H1 (cell line): ENCODE measurements around the gene GMFB. TPM values are rescaled to one million over a fixed set of nuclear protein-coding genes. Genes with fewer than 3 reads are reported as not detected.

ENCODE experiments used
- CTCF ChIA-PET: fragments of 300-600 bp; sonication (Branson Sonifier 250); formaldehyde crosslinking; loops from one replicate; lab custom pipeline; 2021; ENCODE audit not compliant: partially characterized antibody; lab: Charles Lee
- POLR2A ChIA-PET: fragments of 300-600 bp; sonication (Branson Sonifier 250); formaldehyde crosslinking; loops from one replicate; lab custom pipeline; 2021; ENCODE audit warnings: inconsistent platforms; ENCODE audit not compliant: partially characterized antibody; lab: Charles Lee
- DNase-seq, 2 experiments: peaks; one replicate each; pipeline versions ENCODE4 v3.0.0 to v3.0.0-alpha.2; 2010 to 2022; ENCODE audit warnings: low spot score in 2 of 2, low read depth in 1 of 2, mixed read lengths in 1 of 2
- FAIRE-seq: peaks from 2 replicates; lab custom pipeline; 2011; peaks lifted over from hg19 to GRCh38; lab: Jason Lieb, UNC
- H2AFZ ChIP-seq: 2 replicates; pipeline ENCODE4 v1.8.1; 2012; ENCODE audit warnings: low read length, inconsistent platforms
- H2AK5ac ChIP-seq: 2 replicates; pipeline ENCODE4 v1.6.1; 2013; ENCODE audit warnings: low read depth, low read length
- H2BK120ac ChIP-seq: replicated peaks from 2 replicates; pipeline ENCODE3; 2013; ENCODE audit warnings: low read depth, low read length, inconsistent platforms
- H2BK12ac ChIP-seq: 2 replicates; pipeline ENCODE4 v1.6.1; 2013; ENCODE audit warnings: low read depth, low read length
- H2BK15ac ChIP-seq: 2 replicates; pipeline ENCODE4 v1.6.1; 2013; ENCODE audit warnings: low read length
- H2BK20ac ChIP-seq: 2 replicates; pipeline ENCODE4 v1.6.1; 2013; ENCODE audit warnings: low read length
- H2BK5ac ChIP-seq: 2 replicates; pipeline ENCODE4 v1.6.1; 2013; ENCODE audit warnings: low read depth, low read length
- H3K14ac ChIP-seq: 2 replicates; pipeline ENCODE4 v1.6.1; 2013; ENCODE audit warnings: inconsistent platforms; ENCODE audit not compliant: insufficient read length
- H3K18ac ChIP-seq: 2 replicates; pipeline ENCODE4 v1.6.1; 2013; ENCODE audit warnings: low read length; ENCODE audit errors: extremely low read depth
- H3K23ac ChIP-seq: 2 replicates; pipeline ENCODE4 v1.6.1; 2013; ENCODE audit warnings: inconsistent platforms; ENCODE audit not compliant: insufficient read length
- H3K23me2 ChIP-seq: 2 replicates; pipeline ENCODE4 v1.6.1; 2013; ENCODE audit warnings: low read depth, low read length
- H3K27ac ChIP-seq: 2 replicates; pipeline ENCODE4 v1.6.1; 2011; ENCODE audit warnings: low read depth, low read length, inconsistent platforms
- H3K27me3 ChIP-seq, 4 experiments: replicated peaks in 1 of 4; 1 replicate in 1 of 4; 2 replicates in 3 of 4; pipeline versions ENCODE4 v1.6.1 to v1.8.1; 2011 to 2013; ENCODE audit warnings: low read length in 3 of 4, mild to moderate bottlenecking in 3 of 4, inconsistent platforms in 2 of 4, mixed read lengths in 2 of 4, moderate library complexity in 1 of 4; ENCODE audit not compliant: control insufficient read depth in 3 of 4, insufficient read depth in 3 of 4; ENCODE audit errors: extremely low read depth in 1 of 4
- H3K36me3 ChIP-seq, 4 experiments: 2 replicates each; pipeline versions ENCODE4 v1.6.1 to v1.8.1; 2011 to 2013; ENCODE audit warnings: mild to moderate bottlenecking in 4 of 4, low read length in 3 of 4, moderate library complexity in 2 of 4, control low read depth in 1 of 4, inconsistent platforms in 1 of 4; ENCODE audit not compliant: insufficient read depth in 4 of 4, control insufficient read depth in 2 of 4
- H3K4ac ChIP-seq: replicated peaks from 2 replicates; pipeline ENCODE3; 2013; ENCODE audit warnings: low read length, low read depth, mixed read lengths, inconsistent platforms; ENCODE audit not compliant: insufficient read length
- H3K4me1 ChIP-seq, 4 experiments: replicated peaks in 1 of 4; 1 replicate in 1 of 4; 2 replicates in 3 of 4; pipeline versions ENCODE4 v1.6.1 to v1.8.1; 2011 to 2013; ENCODE audit warnings: low read length in 3 of 4, inconsistent platforms in 2 of 4, mixed read lengths in 1 of 4; ENCODE audit not compliant: insufficient read depth in 4 of 4, control insufficient read depth in 3 of 4
- H3K4me2 ChIP-seq, 2 experiments: 2 replicates each; pipeline versions ENCODE4 v1.6.1 to v1.8.1; 2011 to 2013; ENCODE audit warnings: low read depth in 2 of 2, low read length in 2 of 2, control low read depth in 1 of 2, inconsistent platforms in 1 of 2, mild to moderate bottlenecking in 1 of 2; ENCODE audit not compliant: insufficient read depth in 1 of 2
- H3K4me3 ChIP-seq, 4 experiments: fragments of 200-600, 300-600 bp in 1 of 4; sonication (generic), shearing (Covaris generic), sonication (Bioruptor Twin) in 1 of 4; 2 replicates each; pipeline versions ENCODE4 v1.5.1 to v1.8.1; 2011 to 2016; ENCODE audit warnings: low read length in 4 of 4, low read depth in 3 of 4, control low read depth in 2 of 4, inconsistent platforms in 2 of 4, mild to moderate bottlenecking in 2 of 4, mixed read lengths in 1 of 4, moderate library complexity in 1 of 4; ENCODE audit not compliant: insufficient read depth in 2 of 4; ENCODE audit errors: extremely low read depth in 1 of 4
- H3K56ac ChIP-seq: replicated peaks from 2 replicates; pipeline ENCODE3; 2013; ENCODE audit warnings: low read depth, mild to moderate bottlenecking, mixed read lengths, low read length, inconsistent platforms; ENCODE audit not compliant: insufficient read length
- H3K79me1 ChIP-seq: 2 replicates; pipeline ENCODE4 v1.6.1; 2013; ENCODE audit warnings: low read depth, low read length, control low read depth
- H3K79me2 ChIP-seq, 2 experiments: 2 replicates each; pipeline versions ENCODE4 v1.6.1 to v1.8.1; 2012 to 2013; ENCODE audit warnings: low read length in 2 of 2, mild to moderate bottlenecking in 2 of 2, inconsistent platforms in 1 of 2; ENCODE audit not compliant: insufficient read depth in 2 of 2, control insufficient read depth in 1 of 2
- H3K9ac ChIP-seq, 4 experiments: replicated peaks in 1 of 4; 1 replicate in 1 of 4; 2 replicates in 3 of 4; pipeline versions ENCODE4 v1.6.1 to v1.8.1; 2011 to 2013; ENCODE audit warnings: low read depth in 3 of 4, low read length in 3 of 4, control low read depth in 2 of 4, mild to moderate bottlenecking in 2 of 4, moderate library complexity in 2 of 4, inconsistent platforms in 1 of 4; ENCODE audit errors: extremely low read depth in 1 of 4
- H3K9me3 ChIP-seq, 2 experiments: 2 replicates each; pipeline versions ENCODE4 v1.6.1 to v1.8.1; 2012 to 2013; ENCODE audit warnings: mild to moderate bottlenecking in 2 of 2, moderate library complexity in 2 of 2, control low read depth in 1 of 2, inconsistent platforms in 1 of 2, low read depth in 1 of 2, low read length in 1 of 2, mixed read lengths in 1 of 2; ENCODE audit not compliant: insufficient read depth in 2 of 2
- H4K20me1 ChIP-seq, 2 experiments: replicated peaks in 1 of 2; 2 replicates each; pipeline versions ENCODE3 to v1.8.1; 2011 to 2013; ENCODE audit warnings: inconsistent platforms in 2 of 2, low read length in 2 of 2, mild to moderate bottlenecking in 1 of 2; ENCODE audit not compliant: insufficient read depth in 2 of 2, control insufficient read depth in 1 of 2
- H4K5ac ChIP-seq: 2 replicates; pipeline ENCODE4 v1.6.1; 2013; ENCODE audit warnings: low read length, low read depth, mixed read lengths, inconsistent platforms; ENCODE audit not compliant: insufficient read length
- H4K8ac ChIP-seq: 2 replicates; pipeline ENCODE4 v1.8.0; 2013; ENCODE audit warnings: mild to moderate bottlenecking, moderate library complexity, low read length, inconsistent platforms; ENCODE audit not compliant: insufficient read depth; ENCODE audit errors: extremely low read depth
- H4K91ac ChIP-seq: replicated peaks from 2 replicates; pipeline ENCODE3; 2013; ENCODE audit warnings: low read length, mixed read lengths, inconsistent platforms; ENCODE audit not compliant: insufficient read length
- CEBPB ChIP-seq: IDR thresholded peaks from 2 replicates; pipeline ENCODE4 v1.6.1; 2012; ENCODE audit warnings: low read depth, low read length
- CREB1 ChIP-seq: IDR thresholded peaks from 2 replicates; pipeline ENCODE4 v1.6.1; 2012; ENCODE audit warnings: inconsistent platforms
- EGR1 ChIP-seq: IDR thresholded peaks from 2 replicates; pipeline ENCODE4 v1.6.1; 2011; ENCODE audit warnings: low read depth, low read length, borderline replicate concordance
- EZH2 ChIP-seq: fragments of 200-600 bp; sonication (generic); IDR thresholded peaks from 2 replicates; pipeline ENCODE4 v1.7.1; 2012; ENCODE audit warnings: low read depth, mild to moderate bottlenecking, moderate library complexity, low read length, inconsistent platforms; ENCODE audit not compliant: severe bottlenecking
- GABPA ChIP-seq: IDR thresholded peaks from 2 replicates; pipeline ENCODE4 v1.6.1; 2011; ENCODE audit warnings: mild to moderate bottlenecking, low read length, moderate library complexity, borderline replicate concordance; ENCODE audit not compliant: insufficient read depth
- HDAC2 ChIP-seq, 2 experiments: fragments of 300-600 bp in 1 of 2; sonication (generic) in 1 of 2; IDR thresholded peaks; 2 replicates each; pipeline ENCODE4 v1.6.1; 2011 to 2012; ENCODE audit warnings: low read depth in 2 of 2, low read length in 2 of 2, mild to moderate bottlenecking in 2 of 2, moderate library complexity in 2 of 2, borderline replicate concordance in 1 of 2, inconsistent platforms in 1 of 2
- JUND ChIP-seq: IDR thresholded peaks from 2 replicates; pipeline ENCODE4 v1.6.1; 2011; ENCODE audit warnings: mild to moderate bottlenecking, improper control_type of control experiment, low read length
- KDM4A ChIP-seq: IDR thresholded peaks from one replicate; pipeline ENCODE4 v1.7.1; 2012; ENCODE audit warnings: low read depth, mild to moderate bottlenecking, moderate library complexity, low read length, inconsistent platforms; ENCODE audit not compliant: severe bottlenecking
- KDM5A ChIP-seq: fragments of 200-600 bp; IDR thresholded peaks from 2 replicates; pipeline ENCODE4 v1.7.1; 2012; ENCODE audit warnings: mild to moderate bottlenecking, low read length, inconsistent platforms, mixed read lengths
- SIRT6 ChIP-seq: IDR thresholded peaks from one replicate; pipeline ENCODE4 v1.7.1; 2012; ENCODE audit warnings: low read length, inconsistent platforms
- SP1 ChIP-seq: IDR thresholded peaks from 2 replicates; pipeline ENCODE4 v1.6.1; 2011; ENCODE audit warnings: low read depth, low read length
- WGBS, 2 experiments: shearing (Covaris generic) in 1 of 2; methylation state at CpG; one replicate each; pipeline versions ENCODE4 v1.1.6 to v1.1.7; 2013 to 2015; ENCODE audit warnings: low lambda C conversion rate in 2 of 2, mixed read lengths in 2 of 2, inconsistent platforms in 1 of 2, low coverage in 1 of 2, missing lambda C conversion rate in 1 of 2; ENCODE audit not compliant: insufficient replicate concordance in 2 of 2, insufficient coverage in 1 of 2, insufficient read length in 1 of 2; ENCODE audit errors: extremely low coverage in 1 of 2, missing lambda C conversion rate in 1 of 2; 5-methylcytosine and 5-hydroxymethylcytosine counted together
- polyA plus RNA-seq, 7 experiments: library from polyadenylated mRNA; depleted of rRNA in 3 of 7; stranded (reverse) in 5 of 7; unstranded in 2 of 7; fragments of >200 nt in 5 of 7; fragments of 200-250 nt in 2 of 7; gene quantifications; 1 replicate in 5 of 7; 2 replicates in 1 of 7; 4 replicates in 1 of 7; pipeline versions ENCODE4 v1.2.1 to v1.2.3, GENCODE V29; 2011 to 2013; ENCODE audit warnings: missing spikeins in 2 of 7, mixed read lengths in 2 of 7
- total RNA-seq: library from RNA; stranded (reverse); fragmentation: NEBNext Ultra II Directional; extraction: Animal tissue kit (Norgen Biotek cat#: 25700); gene quantifications from 2 replicates; pipeline ENCODE4 v1.2.1, GENCODE V29; 2021

GMFB gene
- total and polyA plus RNA-seq, 2 of the 8 experiments (the other 6 are each of a cell fraction or from before 2014, with no cell fraction given) = 17.9 to 77.3 TPM

DNA sequence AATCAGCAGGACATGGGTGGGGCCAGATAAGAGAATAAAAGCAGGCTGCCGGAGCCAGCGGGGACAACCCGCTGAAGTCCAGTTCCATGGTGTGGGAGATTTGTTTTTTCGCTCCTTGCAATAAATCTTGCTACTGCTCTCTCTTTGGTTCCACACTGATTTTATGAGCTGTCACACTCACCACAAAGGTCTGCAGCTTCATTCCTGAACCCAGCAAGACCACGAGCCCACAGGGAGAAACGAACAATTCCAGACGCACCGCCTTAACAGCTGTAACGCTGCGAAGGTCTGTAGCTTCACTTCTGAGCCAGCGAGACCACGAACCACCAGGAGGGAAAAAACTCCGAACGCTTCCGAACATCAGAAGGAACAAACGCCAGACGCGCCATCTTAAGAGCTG, 44.8 kb downstream of the GMFB start:
- no peak overlapping the region for H2AK5ac ChIP-seq
- no peak overlapping the region for H4K5ac ChIP-seq
- peaks cover 0 to 2% of the 10 kb centered on the region in 2 experiments for H4K20me1 ChIP-seq
- H3K36me3 ChIP-seq = no peaks in the 10 kb centered on the region
- no peaks in the 10 kb centered on the region for H3K79me1 ChIP-seq
- no peak overlapping the region for H2BK120ac ChIP-seq
- H2AFZ ChIP-seq = no peak overlapping the region
- H3K27me3 ChIP-seq = no peaks in the 10 kb centered on the region
- H3K4me2 ChIP-seq = no peak overlapping the region
- H3K9me3 ChIP-seq = no peaks in the 10 kb centered on the region
- WGBS, 2 experiments = 96% methylated on average over 18 of the region's 18 CpGs; no CpG with 5 or more reads in 1 of the 2 experiments
- H3K18ac ChIP-seq = no peak overlapping the region
- H3K4ac ChIP-seq = no peak overlapping the region
- H3K56ac ChIP-seq = no peak overlapping the region
- H2BK15ac ChIP-seq = no peak overlapping the region
- no peak overlapping the region for H2BK12ac ChIP-seq
- no peak overlapping the region for H3K27ac ChIP-seq
- no peak overlapping the region for H4K8ac ChIP-seq
- no peak overlapping the region for H3K4me3 ChIP-seq
- H4K91ac ChIP-seq = no peak overlapping the region
- POLR2A ChIA-PET = interaction anchor here (0.6 to 0.9 kb wide), 2 partner anchors 28 to 76 kb away, joined by 3 read pairs; no protein-coding TSS in a partner anchor
- H3K9ac ChIP-seq = no peak overlapping the region
- no peaks in the 10 kb centered on the region for H3K4me1 ChIP-seq
- FAIRE-seq (no peak), DNase-seq (no peak)
- CTCF ChIA-PET = interaction anchor here (0.7 to 3.2 kb wide), 7 partner anchors 9 to 77 kb away, joined by 3 to 9 read pairs (median 3); partner anchors contain the start of gene GMFB
- H3K23me2 ChIP-seq = no peaks in the 10 kb centered on the region; the same call in 1 of the 2 replicates
- no peak overlapping the region for H2BK20ac ChIP-seq
- H3K79me2 ChIP-seq = peaks cover 10 to 17% of the 10 kb centered on the region in 2 experiments
- H2BK5ac ChIP-seq = no peak overlapping the region
- H3K23ac ChIP-seq = no peak overlapping the region
- no peak overlapping the region for H3K14ac ChIP-seq
- no peak for TF ChIP-seq JUND
- no peak for TF ChIP-seq KDM5A
- no peak for TF ChIP-seq EGR1
- no peak for TF ChIP-seq EZH2
- no peak for TF ChIP-seq SP1
- no peak for TF ChIP-seq GABPA
- TF ChIP-seq HDAC2 (IDR thresholded peaks at IDR 0.05; ENCODE audit: borderline replicate concordance in 1 of 2, low read depth in 2 of 2, low read length in 2 of 2) = no peak
- no peak for TF ChIP-seq CEBPB
- no peak for TF ChIP-seq KDM4A
- TF ChIP-seq SIRT6 = no peak
- no peak for TF ChIP-seq CREB1
